Measurements from ENCODE around the gene GRB10.

DNA sequence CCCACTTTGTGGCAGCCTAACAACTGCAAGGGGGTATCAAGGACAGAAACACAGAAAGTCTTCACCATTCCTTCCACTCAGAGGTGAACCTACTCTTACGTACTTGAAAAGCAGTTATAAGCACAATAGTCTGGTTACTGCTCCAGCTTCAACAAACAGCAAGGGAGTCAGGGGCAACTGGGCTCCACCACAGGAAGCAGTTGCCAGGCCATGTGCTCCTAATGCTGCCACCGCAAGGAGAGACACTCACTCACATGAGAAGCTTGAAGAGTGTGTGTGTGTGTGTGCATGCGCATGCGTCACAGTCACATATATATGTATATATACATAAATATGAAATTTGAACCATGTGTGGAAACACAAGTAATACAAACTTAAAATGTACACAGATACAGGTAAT, 65.5 kb downstream of the GRB10 start:
- TF ChIP-seq PHF8 (IDR thresholded peaks at IDR 0.05; ENCODE audit: borderline replicate concordance, low read depth): no peak
- TF ChIP-seq EP300 (IDR thresholded peaks at IDR 0.05): no peak
- no peak for TF ChIP-seq SMC3 (IDR thresholded peaks at IDR 0.05)
- TF ChIP-seq KDM5A (IDR thresholded peaks at IDR 0.05): no peak
- TF ChIP-seq POLR2AphosphoS2 (conservative IDR thresholded peaks at IDR 0.05; ENCODE audit: low read length): no peak
- no peak for TF ChIP-seq NFE2L2 (conservative IDR thresholded peaks at IDR 0.05; ENCODE audit: low read length)
- no peak for TF ChIP-seq ESRRA (IDR thresholded peaks at IDR 0.05; ENCODE audit: borderline replicate concordance, low read length)
- TF ChIP-seq E2F6 (IDR thresholded peaks at IDR 0.05; ENCODE audit: borderline replicate concordance, low read depth): no peak
- no peak for TF ChIP-seq GATA3 (IDR thresholded peaks at IDR 0.05; ENCODE audit: borderline replicate concordance)
- TF ChIP-seq POLR2A (IDR thresholded peaks at IDR 0.05; ENCODE audit: low read length): no peak
- TF ChIP-seq RNF2 (IDR thresholded peaks at IDR 0.05; ENCODE audit: borderline replicate concordance, low read depth): no peak

All from A549 (cell line).